ENCODE measurements around the gene WWC2. TPM values are rescaled to one million over a fixed set of nuclear protein-coding genes. Genes with fewer than 3 reads are reported as not detected.
A peak's percentile ranks its signal among the peaks of the same experiment; 100 is the strongest.

The WWC2 gene
- total and polyA plus RNA-seq, 11 donors, result 5.4 to 43.0 (median 33.8) TPM

DNA sequence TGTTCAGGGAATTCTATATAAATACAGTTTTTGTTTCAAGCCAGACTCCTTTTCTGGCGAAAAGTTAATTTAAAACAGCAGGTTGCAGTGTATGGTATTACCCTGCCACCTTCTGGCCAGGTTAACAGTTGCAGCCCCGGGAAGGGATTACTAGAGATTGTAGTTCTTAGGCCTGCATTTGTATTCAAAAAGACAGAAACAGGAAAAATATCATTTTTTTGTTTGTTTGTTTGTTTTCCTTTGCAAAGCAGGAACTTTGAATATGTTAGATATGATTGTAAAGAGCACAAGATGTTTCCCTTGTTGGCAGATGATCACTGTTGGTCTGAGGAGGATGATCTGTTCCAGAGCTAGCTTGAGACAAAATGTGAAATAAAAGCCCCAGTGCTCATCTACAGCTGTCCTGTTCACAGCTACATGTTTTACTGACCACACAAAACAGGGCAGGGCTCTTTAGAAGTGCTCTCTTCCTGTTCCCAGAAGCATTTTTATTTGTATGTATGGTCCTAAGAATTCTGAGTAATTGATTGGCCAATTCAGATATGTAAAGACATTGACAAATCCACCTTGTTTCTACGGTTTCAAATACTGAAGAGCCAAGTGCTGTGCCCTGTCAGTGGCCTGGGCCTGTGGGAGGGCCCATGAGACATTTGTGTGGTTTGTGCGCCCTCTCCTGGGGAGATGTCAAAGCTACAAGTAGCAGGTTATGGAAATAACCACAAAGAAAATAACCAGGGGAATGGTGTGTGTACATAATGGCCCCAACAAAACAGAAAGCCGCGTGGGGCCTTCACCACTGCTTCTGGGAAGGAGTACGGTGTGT lies 163.1 kb downstream of the WWC2 start:
- WGBS, 4 donors, result 14 to 22% (median 16%) methylated on average over 7 of the region's 7 CpGs
- intact Hi-C loops (cut with DNase I), result loop anchor here (1.0 to 5.0 kb wide), 9 partner anchors 145 to 325 kb away; no protein-coding TSS in a partner anchor
- Histone ChIP-seq H3K36me3 (peaks cover 0 to 74% (median 43%) of the 10 kb centered on the region in 9 donors), H3K27me3 (no peaks in the 10 kb centered on the region), H3K4me3 (no peak overlapping the region), H3K27ac (peak overlapping the region in 6 of 12 donors; percentile 3 to 55 (median 36)), H3K9me3 (no peaks in the 10 kb centered on the region), H3K4me1 (peaks cover 0 to 10% (median 4%) of the 10 kb centered on the region in 12 donors)
- ATAC-seq (peak; percentile 82 to 96 (median 93)), DNase-seq (peak; percentile 74 to 80 (median 77))
- TF ChIP-seq POLR2A (IDR thresholded peaks at IDR 0.05), result no peak
- TF ChIP-seq, protein P1, sequence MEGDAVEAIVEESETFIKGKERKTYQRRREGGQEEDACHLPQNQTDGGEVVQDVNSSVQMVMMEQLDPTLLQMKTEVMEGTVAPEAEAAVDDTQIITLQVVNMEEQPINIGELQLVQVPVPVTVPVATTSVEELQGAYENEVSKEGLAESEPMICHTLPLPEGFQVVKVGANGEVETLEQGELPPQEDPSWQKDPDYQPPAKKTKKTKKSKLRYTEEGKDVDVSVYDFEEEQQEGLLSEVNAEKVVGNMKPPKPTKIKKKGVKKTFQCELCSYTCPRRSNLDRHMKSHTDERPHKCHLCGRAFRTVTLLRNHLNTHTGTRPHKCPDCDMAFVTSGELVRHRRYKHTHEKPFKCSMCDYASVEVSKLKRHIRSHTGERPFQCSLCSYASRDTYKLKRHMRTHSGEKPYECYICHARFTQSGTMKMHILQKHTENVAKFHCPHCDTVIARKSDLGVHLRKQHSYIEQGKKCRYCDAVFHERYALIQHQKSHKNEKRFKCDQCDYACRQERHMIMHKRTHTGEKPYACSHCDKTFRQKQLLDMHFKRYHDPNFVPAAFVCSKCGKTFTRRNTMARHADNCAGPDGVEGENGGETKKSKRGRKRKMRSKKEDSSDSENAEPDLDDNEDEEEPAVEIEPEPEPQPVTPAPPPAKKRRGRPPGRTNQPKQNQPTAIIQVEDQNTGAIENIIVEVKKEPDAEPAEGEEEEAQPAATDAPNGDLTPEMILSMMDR (IDR thresholded peaks at IDR 0.05), result peak; percentile 68 to 81 (median 72)

DNA sequence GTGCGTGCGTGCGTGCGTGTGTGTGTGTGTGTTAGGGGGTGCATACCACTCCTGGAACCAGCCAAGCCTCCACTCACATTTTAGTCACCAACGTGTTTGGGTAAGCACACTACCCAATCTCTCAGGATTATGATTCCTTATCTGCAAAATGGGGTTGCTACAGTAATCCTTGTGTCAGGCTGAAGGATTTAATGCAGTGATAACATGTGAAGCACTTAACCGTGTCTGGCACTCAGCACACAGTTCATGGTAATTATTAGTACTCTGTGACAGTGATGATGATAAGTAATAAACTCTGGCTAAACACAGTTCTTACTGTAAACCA lies 163.7 kb downstream of the WWC2 start:
- no peak overlapping the region for H3K27ac ChIP-seq
- intact Hi-C loops (cut with DNase I), result loop anchor here (1.0 to 5.0 kb wide), 8 partner anchors 144 to 326 kb away; no protein-coding TSS in a partner anchor
- 58 to 63% (median 60%) methylated on average over 6 of the region's 6 CpGs for WGBS, 4 donors
- H3K4me1 ChIP-seq, result peaks cover 0 to 10% (median 4%) of the 10 kb centered on the region in 12 donors
- peaks cover 0 to 76% (median 48%) of the 10 kb centered on the region in 9 donors for H3K36me3 ChIP-seq
- no peak for TF ChIP-seq POLR2A (IDR thresholded peaks at IDR 0.05)
- TF ChIP-seq, protein P1 (IDR thresholded peaks at IDR 0.05), result no peak
- ATAC-seq (no peak), DNase-seq (no peak)
- no peaks in the 10 kb centered on the region for H3K27me3 ChIP-seq
- H3K9me3 ChIP-seq, result no peaks in the 10 kb centered on the region
- no peak overlapping the region for H3K4me3 ChIP-seq

DNA sequence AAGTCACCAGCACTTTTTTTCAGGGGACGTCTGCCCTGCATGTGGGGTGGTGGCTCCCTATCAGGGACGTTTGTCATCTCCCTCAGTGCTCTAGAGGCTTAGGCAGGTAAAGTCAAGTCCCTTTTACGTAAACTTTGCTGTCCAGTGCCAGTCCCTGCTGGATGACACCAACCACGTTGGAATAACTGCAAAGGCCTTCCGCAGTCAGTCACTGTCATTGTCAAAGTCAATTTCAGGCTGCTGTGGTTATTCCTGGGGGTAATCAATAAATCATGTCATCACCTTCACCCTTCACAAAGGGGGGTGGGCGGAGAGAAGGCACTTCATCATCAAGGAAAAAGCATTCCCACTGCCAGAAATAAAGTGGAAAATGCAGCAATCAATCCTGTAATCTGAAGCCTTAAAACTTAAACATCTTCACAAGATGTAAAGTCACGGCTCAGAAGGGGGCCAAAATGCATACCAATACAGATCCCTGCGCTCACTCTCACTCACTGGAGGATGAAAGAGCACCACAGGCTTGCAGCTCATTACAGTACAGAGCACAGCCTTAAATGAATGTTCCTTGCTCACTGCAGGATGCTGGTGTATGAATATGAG lies 164.8 kb downstream of the WWC2 start:
- H3K36me3 ChIP-seq, result peaks cover 0 to 77% (median 58%) of the 10 kb centered on the region in 9 donors
- TF ChIP-seq, protein P1 (IDR thresholded peaks at IDR 0.05), result no peak
- no peak for TF ChIP-seq POLR2A (IDR thresholded peaks at IDR 0.05)
- no peaks in the 10 kb centered on the region for H3K27me3 ChIP-seq
- H3K27ac ChIP-seq, result no peak overlapping the region
- intact Hi-C loops (cut with DNase I), result loop anchor here in 8 of 10 donors (2.0 to 5.0 kb wide), 6 partner anchors 143 to 327 kb away; no protein-coding TSS in a partner anchor
- DNase-seq (no peak), ATAC-seq (no peak)
- no peaks in the 10 kb centered on the region for H3K9me3 ChIP-seq
- WGBS, 4 donors, result 84 to 87% (median 85%) methylated on average over 8 of the region's 8 CpGs
- H3K4me3 ChIP-seq, result no peak overlapping the region
- H3K4me1 ChIP-seq, result peaks cover 0 to 10% (median 4%) of the 10 kb centered on the region in 12 donors

DNA sequence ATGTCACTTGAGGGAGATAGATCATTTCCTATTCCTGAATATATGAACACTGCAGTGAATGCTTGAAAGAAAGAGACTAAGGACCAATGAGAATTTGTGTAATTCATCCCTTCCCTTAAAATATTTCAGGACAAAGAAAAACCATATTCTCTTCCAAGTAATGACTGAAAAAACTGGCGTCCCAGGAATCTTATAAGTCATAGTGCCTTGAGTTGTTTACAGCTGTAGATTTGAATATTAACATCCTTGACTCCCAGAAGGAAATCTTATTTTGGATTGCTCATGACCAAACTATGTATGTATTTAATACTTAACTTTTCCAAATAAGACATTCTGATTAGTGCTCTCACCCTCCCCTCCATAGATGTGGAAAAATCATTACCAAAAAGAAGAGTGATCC lies 165.6 kb downstream of the WWC2 start:
- no peak overlapping the region for H3K4me3 ChIP-seq
- no peaks in the 10 kb centered on the region for H3K9me3 ChIP-seq
- intact Hi-C loops (cut with DNase I), result loop anchor here in 2 of 10 donors (5.0 kb wide), 2 partner anchors 192 to 327 kb away; no protein-coding TSS in a partner anchor
- 88 to 94% (median 92%) methylated on average over 1 of the region's 1 CpG for WGBS, 4 donors
- peaks cover 0 to 78% (median 63%) of the 10 kb centered on the region in 9 donors for H3K36me3 ChIP-seq
- H3K27me3 ChIP-seq, result no peaks in the 10 kb centered on the region
- ATAC-seq (no peak), DNase-seq (no peak)
- H3K27ac ChIP-seq, result no peak overlapping the region
- H3K4me1 ChIP-seq, result peaks cover 0 to 10% (median 4%) of the 10 kb centered on the region in 12 donors
- TF ChIP-seq, protein P1 (IDR thresholded peaks at IDR 0.05), result no peak
- no peak for TF ChIP-seq POLR2A (IDR thresholded peaks at IDR 0.05)
